Measurements from ENCODE around the gene TFB1M. TPM values are rescaled to one million over a fixed set of nuclear protein-coding genes. Genes with fewer than 3 reads are reported as not detected.

Gene TFB1M
- total and polyA plus RNA-seq, 9 of the 15 experiments (the other 6 are each of a cell fraction or from before 2014, with no cell fraction given), result 34.6 to 145 (median 40.4) TPM

GRCh38 chr6:155314092-155314772, at the start of gene TFB1M (continued):
- TF ChIP-seq IRF2 (CRISPR knock-in tag; IDR thresholded peaks at IDR 0.05), result no peak
- TF ChIP-seq KDM5B (IDR thresholded peaks at IDR 0.05; ENCODE audit: insufficient replicate concordance, low read depth, low read length), result peak; percentile 96
- TF ChIP-seq HES1 (IDR thresholded peaks at IDR 0.05; ENCODE audit: low read depth), result peak; percentile 14; the same call in 1 of the 2 replicates
- TF ChIP-seq RFX7 (CRISPR knock-in tag; IDR thresholded peaks at IDR 0.05), result no peak
- TF ChIP-seq HBP1 (CRISPR knock-in tag; IDR thresholded peaks at IDR 0.05), result no peak
- TF ChIP-seq PTTG1 (tag; IDR thresholded peaks at IDR 0.05; ENCODE audit: low read depth), result no peak
- TF ChIP-seq SAP30 (IDR thresholded peaks at IDR 0.05; ENCODE audit: borderline replicate concordance, insufficient read depth, low read depth, low read length, poor library complexity, severe bottlenecking), result peak; percentile 84
- TF ChIP-seq MEIS2 (IDR thresholded peaks at IDR 0.05; ENCODE audit: partially characterized antibody), result peak; percentile 75
- TF ChIP-seq ARID3A (IDR thresholded peaks at IDR 0.05; ENCODE audit: borderline replicate concordance, low read depth, low read length), result no peak
- no peak for TF ChIP-seq ZNF140 (CRISPR knock-in tag; IDR thresholded peaks at IDR 0.05)
- TF ChIP-seq ZNF77 (CRISPR knock-in tag; IDR thresholded peaks at IDR 0.05), result no peak
- no peak for TF ChIP-seq ZNF121 (CRISPR knock-in tag; conservative IDR thresholded peaks at IDR 0.05)
- peak; percentile 59; the same call in 1 of the 2 replicates for TF ChIP-seq ZNF232 (CRISPR knock-in tag; IDR thresholded peaks at IDR 0.05)
- TF ChIP-seq EP300 (IDR thresholded peaks at IDR 0.05; ENCODE audit: low read length), result 0 out of 2 replicates have a peak, but pooled peaks have one; percentile 5
- peak; percentile 73 for TF ChIP-seq TFAP4 (CRISPR knock-in tag; IDR thresholded peaks at IDR 0.05; ENCODE audit: borderline replicate concordance)
- no peak for TF ChIP-seq SMAD4 (CRISPR knock-in tag; conservative IDR thresholded peaks at IDR 0.05)
- TF ChIP-seq NFRKB (IDR thresholded peaks at IDR 0.05; ENCODE audit: low read depth), result peak; percentile 78
- TF ChIP-seq CSDE1 (IDR thresholded peaks at IDR 0.05), result no peak
- no peak for TF ChIP-seq LCOR (CRISPR knock-in tag; IDR thresholded peaks at IDR 0.05)
- no peak for TF ChIP-seq E2F4 (CRISPR knock-in tag; IDR thresholded peaks at IDR 0.05; ENCODE audit: low read depth)
- TF ChIP-seq ZNF717 (CRISPR knock-in tag; IDR thresholded peaks at IDR 0.05), result no peak
- no peak for TF ChIP-seq PHB (CRISPR knock-in tag; IDR thresholded peaks at IDR 0.05)
- no peak for TF ChIP-seq PHTF2 (CRISPR knock-in tag; IDR thresholded peaks at IDR 0.05)
- TF ChIP-seq ZKSCAN8 (CRISPR knock-in tag; IDR thresholded peaks at IDR 0.05), result no peak
